Neural cell (in vitro differentiated cells): Measurements from ENCODE around the gene BIRC7. TPM values are rescaled to one million over a fixed set of nuclear protein-coding genes. Genes with fewer than 3 reads are reported as not detected.

Experiments
- H2AFZ ChIP-seq: fragments of 200-600, 300-800 bp; sonication (generic), shearing (Covaris generic); 2 replicates; pipeline ENCODE4 v1.6.0; 2014; ENCODE audit warnings: low read depth, mild to moderate bottlenecking, antibody characterized with exemption, low read length, moderate library complexity
- H3F3A ChIP-seq: fragments of 200-600 bp; shearing (Covaris generic); 2 replicates; pipeline ENCODE4 v1.6.1; 2016; ENCODE audit warnings: mild to moderate bottlenecking, moderate library complexity, mixed read lengths, antibody characterized with exemption, low read length; ENCODE audit not compliant: insufficient read depth, poor library complexity, severe bottlenecking
- H3K27ac ChIP-seq: fragments of 200-600, 300-800 bp; sonication (generic), shearing (Covaris generic); 2 replicates; pipeline ENCODE4 v1.5.1; 2014; ENCODE audit warnings: mild to moderate bottlenecking, low read length, moderate library complexity
- H3K27me3 ChIP-seq: fragments of 300-800, 200-600 bp; sonication (generic), shearing (Covaris generic); 2 replicates; pipeline ENCODE4 v1.6.0; 2014; ENCODE audit warnings: mild to moderate bottlenecking, low read depth, low read length, moderate library complexity; ENCODE audit not compliant: insufficient read depth
- H3K36me3 ChIP-seq: fragments of 300-800, 200-600 bp; sonication (generic), shearing (Covaris generic); 2 replicates; pipeline ENCODE4 v1.5.1; 2014; ENCODE audit warnings: mild to moderate bottlenecking, antibody characterized with exemption, low read length, moderate library complexity; ENCODE audit not compliant: insufficient read depth
- H3K4me2 ChIP-seq: fragments of 300-800, 200-600 bp; sonication (generic), shearing (Covaris generic); 2 replicates; pipeline ENCODE4 v1.6.0; 2014; ENCODE audit warnings: mild to moderate bottlenecking, low read length
- H3K4me3 ChIP-seq: fragments of 300-800, 200-600 bp; sonication (generic), shearing (Covaris generic); 2 replicates; pipeline ENCODE4 v1.5.1; 2014; ENCODE audit warnings: mild to moderate bottlenecking, low read length, moderate library complexity
- H3K79me2 ChIP-seq: fragments of 200-600 bp; shearing (Covaris generic); replicated peaks from 2 replicates; pipeline ENCODE4 v1.6.0; 2014; ENCODE audit warnings: mild to moderate bottlenecking, low read length, moderate library complexity; ENCODE audit not compliant: insufficient read depth
- H3K9ac ChIP-seq: fragments of 300-800, 200-600 bp; sonication (generic), shearing (Covaris generic); 2 replicates; pipeline ENCODE4 v1.6.1; 2016; ENCODE audit warnings: mild to moderate bottlenecking, low read length, mixed read lengths
- H3K9me2 ChIP-seq: fragments of 200-600 bp; shearing (Covaris generic); 2 replicates; pipeline ENCODE4 v1.6.1; 2016; ENCODE audit warnings: mild to moderate bottlenecking, low read length, mixed read lengths; ENCODE audit not compliant: insufficient read depth
- H3K9me3 ChIP-seq: fragments of 200-600, 300-800 bp; sonication (generic), shearing (Covaris generic); 2 replicates; pipeline ENCODE4 v1.6.1; 2016; ENCODE audit warnings: mild to moderate bottlenecking, mixed run types, low read length, moderate library complexity, mixed read lengths
- H4K20me1 ChIP-seq: fragments of 200-600 bp; shearing (Covaris generic); 2 replicates; pipeline ENCODE4 v1.6.1; 2016; ENCODE audit warnings: mild to moderate bottlenecking, mixed run types; ENCODE audit not compliant: insufficient read depth
- EP300 ChIP-seq: fragments of 450-650 bp; conservative IDR thresholded peaks from 2 replicates; pipeline ENCODE4 v1.6.1; 2014; ENCODE audit warnings: antibody characterized with exemption, mild to moderate bottlenecking, moderate library complexity; ENCODE audit not compliant: poor library complexity, severe bottlenecking
- EZH2 ChIP-seq: fragments of 200-600, 300-800 bp; shearing (Covaris generic), sonication (generic); IDR thresholded peaks from 2 replicates; pipeline ENCODE4 v1.6.1; 2014; ENCODE audit warnings: antibody characterized with exemption, low read length, borderline replicate concordance, mild to moderate bottlenecking; ENCODE audit not compliant: insufficient read depth, poor library complexity, severe bottlenecking
- MXI1 ChIP-seq: fragments of 450-650 bp; conservative IDR thresholded peaks from 2 replicates; pipeline ENCODE4 v1.6.1; 2014; ENCODE audit warnings: antibody characterized with exemption, mild to moderate bottlenecking; ENCODE audit not compliant: poor library complexity, severe bottlenecking
- POLR2AphosphoS5 ChIP-seq: IDR thresholded peaks from 2 replicates; pipeline ENCODE4 v1.6.1; 2012
- RAD21 ChIP-seq: fragments of 450-650 bp; conservative IDR thresholded peaks from 2 replicates; pipeline ENCODE4 v1.6.1; 2014; ENCODE audit warnings: antibody characterized with exemption, mild to moderate bottlenecking, moderate library complexity
- SMC3 ChIP-seq: fragments of 450-650 bp; conservative IDR thresholded peaks from 2 replicates; pipeline ENCODE4 v1.6.1; 2014; ENCODE audit warnings: antibody characterized with exemption, mild to moderate bottlenecking, moderate library complexity; ENCODE audit not compliant: poor library complexity
- TAF1 ChIP-seq: IDR thresholded peaks from 2 replicates; pipeline ENCODE4 v1.6.1; 2012; ENCODE audit warnings: low read depth
- polyA plus RNA-seq: library from polyadenylated mRNA; depleted of rRNA; stranded (reverse); fragments of >200 nt; gene quantifications from 2 replicates; pipeline ENCODE4 v1.2.3, GENCODE V29; 2014
- TF ChIP-seq, protein P1 (sequence below): fragments of 450-650 bp; IDR thresholded peaks from 2 replicates; pipeline ENCODE4 v1.5.1; 2014; ENCODE audit warnings: antibody characterized with exemption, mild to moderate bottlenecking, moderate library complexity; ENCODE audit not compliant: poor library complexity, severe bottlenecking
- TF ChIP-seq, protein P2 (sequence below): IDR thresholded peaks from 2 replicates; pipeline ENCODE4 v1.6.1; 2012; ENCODE audit warnings: borderline replicate concordance

The BIRC7 gene
- polyA plus RNA-seq, 1 donor from 2014 or later = not detected

DNA sequence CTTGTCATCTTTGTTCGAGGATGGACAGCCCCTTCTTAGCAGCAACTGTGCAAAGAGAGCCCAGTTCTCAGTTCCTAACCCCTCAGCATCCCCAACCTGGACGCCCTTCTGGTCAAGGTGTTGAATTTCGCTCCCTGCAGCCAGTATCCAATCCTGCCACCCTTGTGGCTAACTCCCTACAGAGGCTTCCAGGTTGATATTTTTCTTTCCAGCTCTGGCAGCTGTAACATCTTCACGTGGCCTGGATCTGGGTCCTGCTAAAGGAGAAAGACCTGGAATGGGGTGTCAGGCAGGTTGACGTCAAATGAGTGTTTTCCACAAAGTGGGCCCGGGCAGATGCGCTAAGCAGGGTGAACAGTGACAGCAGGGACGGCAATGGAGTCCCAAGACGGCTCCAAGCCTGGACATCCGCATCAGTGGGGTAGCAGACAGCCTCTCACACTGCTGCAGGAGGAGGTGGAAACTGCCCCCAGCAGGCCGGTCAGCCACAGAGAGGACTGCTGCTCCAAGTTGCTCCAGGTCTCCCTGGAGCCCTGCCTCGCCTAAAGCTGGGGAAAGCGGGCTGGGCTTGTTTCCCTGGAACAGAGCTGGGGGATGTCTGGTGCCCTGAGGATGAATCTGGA is 18.7 kb upstream of the BIRC7 start:
- TF ChIP-seq EZH2 (no peak), EP300 (no peak), MXI1 (no peak), TAF1 (no peak), SMC3 (no peak), RAD21 (no peak), POLR2AphosphoS5 (no peak)
- TF ChIP-seq, protein P1, sequence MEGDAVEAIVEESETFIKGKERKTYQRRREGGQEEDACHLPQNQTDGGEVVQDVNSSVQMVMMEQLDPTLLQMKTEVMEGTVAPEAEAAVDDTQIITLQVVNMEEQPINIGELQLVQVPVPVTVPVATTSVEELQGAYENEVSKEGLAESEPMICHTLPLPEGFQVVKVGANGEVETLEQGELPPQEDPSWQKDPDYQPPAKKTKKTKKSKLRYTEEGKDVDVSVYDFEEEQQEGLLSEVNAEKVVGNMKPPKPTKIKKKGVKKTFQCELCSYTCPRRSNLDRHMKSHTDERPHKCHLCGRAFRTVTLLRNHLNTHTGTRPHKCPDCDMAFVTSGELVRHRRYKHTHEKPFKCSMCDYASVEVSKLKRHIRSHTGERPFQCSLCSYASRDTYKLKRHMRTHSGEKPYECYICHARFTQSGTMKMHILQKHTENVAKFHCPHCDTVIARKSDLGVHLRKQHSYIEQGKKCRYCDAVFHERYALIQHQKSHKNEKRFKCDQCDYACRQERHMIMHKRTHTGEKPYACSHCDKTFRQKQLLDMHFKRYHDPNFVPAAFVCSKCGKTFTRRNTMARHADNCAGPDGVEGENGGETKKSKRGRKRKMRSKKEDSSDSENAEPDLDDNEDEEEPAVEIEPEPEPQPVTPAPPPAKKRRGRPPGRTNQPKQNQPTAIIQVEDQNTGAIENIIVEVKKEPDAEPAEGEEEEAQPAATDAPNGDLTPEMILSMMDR = no peak
- TF ChIP-seq, protein P2, sequence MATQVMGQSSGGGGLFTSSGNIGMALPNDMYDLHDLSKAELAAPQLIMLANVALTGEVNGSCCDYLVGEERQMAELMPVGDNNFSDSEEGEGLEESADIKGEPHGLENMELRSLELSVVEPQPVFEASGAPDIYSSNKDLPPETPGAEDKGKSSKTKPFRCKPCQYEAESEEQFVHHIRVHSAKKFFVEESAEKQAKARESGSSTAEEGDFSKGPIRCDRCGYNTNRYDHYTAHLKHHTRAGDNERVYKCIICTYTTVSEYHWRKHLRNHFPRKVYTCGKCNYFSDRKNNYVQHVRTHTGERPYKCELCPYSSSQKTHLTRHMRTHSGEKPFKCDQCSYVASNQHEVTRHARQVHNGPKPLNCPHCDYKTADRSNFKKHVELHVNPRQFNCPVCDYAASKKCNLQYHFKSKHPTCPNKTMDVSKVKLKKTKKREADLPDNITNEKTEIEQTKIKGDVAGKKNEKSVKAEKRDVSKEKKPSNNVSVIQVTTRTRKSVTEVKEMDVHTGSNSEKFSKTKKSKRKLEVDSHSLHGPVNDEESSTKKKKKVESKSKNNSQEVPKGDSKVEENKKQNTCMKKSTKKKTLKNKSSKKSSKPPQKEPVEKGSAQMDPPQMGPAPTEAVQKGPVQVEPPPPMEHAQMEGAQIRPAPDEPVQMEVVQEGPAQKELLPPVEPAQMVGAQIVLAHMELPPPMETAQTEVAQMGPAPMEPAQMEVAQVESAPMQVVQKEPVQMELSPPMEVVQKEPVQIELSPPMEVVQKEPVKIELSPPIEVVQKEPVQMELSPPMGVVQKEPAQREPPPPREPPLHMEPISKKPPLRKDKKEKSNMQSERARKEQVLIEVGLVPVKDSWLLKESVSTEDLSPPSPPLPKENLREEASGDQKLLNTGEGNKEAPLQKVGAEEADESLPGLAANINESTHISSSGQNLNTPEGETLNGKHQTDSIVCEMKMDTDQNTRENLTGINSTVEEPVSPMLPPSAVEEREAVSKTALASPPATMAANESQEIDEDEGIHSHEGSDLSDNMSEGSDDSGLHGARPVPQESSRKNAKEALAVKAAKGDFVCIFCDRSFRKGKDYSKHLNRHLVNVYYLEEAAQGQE = no peak

DNA sequence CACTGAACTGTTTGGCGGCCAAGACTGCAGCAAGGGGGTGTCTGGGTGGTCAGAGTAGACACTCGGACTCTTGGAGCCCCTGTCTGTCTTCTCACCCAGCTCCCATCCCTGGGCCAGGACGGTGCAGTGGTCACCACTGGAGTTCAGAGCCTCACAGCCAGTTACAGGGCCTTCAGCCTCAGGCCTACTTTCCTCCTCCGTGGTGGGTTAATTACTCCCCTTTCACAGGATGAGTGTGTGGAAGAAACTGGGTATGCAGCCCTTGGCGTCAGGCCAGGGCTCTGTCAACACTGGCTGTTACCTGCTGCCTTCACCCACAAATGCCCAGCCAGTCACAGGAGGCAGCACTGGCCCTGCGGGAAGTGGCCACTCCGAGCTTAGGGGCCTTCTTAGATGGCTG is 18.0 kb upstream of the BIRC7 start:
- Histone ChIP-seq H3F3A (no peaks in the 10 kb centered on the region), H3K36me3 (no peaks in the 10 kb centered on the region), H3K9me2 (no peaks in the 10 kb centered on the region), H3K79me2 (peaks cover 26% of the 10 kb centered on the region), H3K9me3 (no peaks in the 10 kb centered on the region), H3K9ac (no peak overlapping the region), H4K20me1 (peaks cover 3% of the 10 kb centered on the region), H2AFZ (no peak overlapping the region), H3K4me3 (no peak overlapping the region), H3K27me3 (no peaks in the 10 kb centered on the region), H3K27ac (no peak overlapping the region), H3K4me2 (no peak overlapping the region)
- TF ChIP-seq POLR2AphosphoS5 (no peak), RAD21 (no peak), EP300 (no peak), TAF1 (no peak), EZH2 (no peak), MXI1 (no peak)
- TF ChIP-seq, protein P2 = no peak
- TF ChIP-seq, protein P1 = no peak

More for the DNA sequence above, 18.7 kb upstream of the BIRC7 start:
- Histone ChIP-seq H3K9me2 (no peaks in the 10 kb centered on the region), H3K9ac (peak overlapping the region; percentile 96), H3K27ac (peak overlapping the region; percentile 82), H3K4me2 (peak overlapping the region; percentile 84), H3K27me3 (no peaks in the 10 kb centered on the region), H3K9me3 (no peaks in the 10 kb centered on the region), H3K4me3 (peak overlapping the region; percentile 91), H3K36me3 (no peaks in the 10 kb centered on the region), H2AFZ (peak overlapping the region; percentile 94), H3K79me2 (peaks cover 33% of the 10 kb centered on the region), H3F3A (no peaks in the 10 kb centered on the region), H4K20me1 (peaks cover 6% of the 10 kb centered on the region)
